ENCODE results near the gene DNAH17.

Gene DNAH17

GRCh38 chr17:78541488-78542206 lies 35.5 kb downstream of the DNAH17 start:
- DNase-seq (ENCODE audit: low spot score) = no peak

- DNase-seq (ENCODE audit: low spot score) = no peak
Observed at GRCh38 chr17:78539781-78540180, 37.4 kb downstream of the DNAH17 start.

GRCh38 chr17:78538033-78538776 lies 39.0 kb downstream of the DNAH17 start:
- no peak for DNase-seq (ENCODE audit: low spot score)

- DNase-seq (ENCODE audit: low spot score) = no peak
Observed at GRCh38 chr17:78537217-78537860, 39.9 kb downstream of the DNAH17 start.

- DNase-seq (ENCODE audit: low spot score) = no peak
Observed at GRCh38 chr17:78535273-78536197, 41.7 kb downstream of the DNAH17 start.

GRCh38 chr17:78534492-78535272 lies 42.5 kb downstream of the DNAH17 start:
- no peak for DNase-seq (ENCODE audit: low spot score)

- DNase-seq (ENCODE audit: low spot score) = no peak
Observed at GRCh38 chr17:78532922-78533640, 44.1 kb downstream of the DNAH17 start.

- DNase-seq (ENCODE audit: low spot score) = no peak
Observed at GRCh38 chr17:78532311-78532710, 44.9 kb downstream of the DNAH17 start.

GRCh38 chr17:78530675-78531074 lies 46.5 kb downstream of the DNAH17 start:
- DNase-seq (ENCODE audit: low spot score) = no peak

GRCh38 chr17:78529871-78530670 lies 47.1 kb downstream of the DNAH17 start:
- peak; percentile 88 for DNase-seq (ENCODE audit: low spot score)

- DNase-seq (ENCODE audit: low spot score) = no peak
Observed at GRCh38 chr17:78529251-78529650, 47.9 kb downstream of the DNAH17 start.

- DNase-seq (ENCODE audit: low spot score) = peak; percentile 87
Observed at GRCh38 chr17:78528541-78528940, 48.7 kb downstream of the DNAH17 start.

- DNase-seq (ENCODE audit: low spot score) = no peak
Observed at GRCh38 chr17:78527345-78527744, 49.9 kb downstream of the DNAH17 start.

GRCh38 chr17:78526231-78527025 lies 50.8 kb downstream of the DNAH17 start:
- no peak for DNase-seq (ENCODE audit: low spot score)

- no peak for DNase-seq (ENCODE audit: low spot score)
Observed at GRCh38 chr17:78525511-78526160, 51.6 kb downstream of the DNAH17 start.

- no peak for DNase-seq (ENCODE audit: low spot score)
Observed at GRCh38 chr17:78524870-78525510, 52.2 kb downstream of the DNAH17 start.

GRCh38 chr17:78523934-78524655 lies 53.1 kb downstream of the DNAH17 start:
- DNase-seq (ENCODE audit: low spot score) = no peak
